Measurements from ENCODE around the gene CTNNA2. TPM values are rescaled to one million over a fixed set of nuclear protein-coding genes. Genes with fewer than 3 reads are reported as not detected.

Gene CTNNA2
- total and polyA plus RNA-seq, 9 of the 15 experiments (the other 6 are each of a cell fraction or from before 2014, with no cell fraction given): 0.03 to 0.40 (median 0.15) TPM

DNA sequence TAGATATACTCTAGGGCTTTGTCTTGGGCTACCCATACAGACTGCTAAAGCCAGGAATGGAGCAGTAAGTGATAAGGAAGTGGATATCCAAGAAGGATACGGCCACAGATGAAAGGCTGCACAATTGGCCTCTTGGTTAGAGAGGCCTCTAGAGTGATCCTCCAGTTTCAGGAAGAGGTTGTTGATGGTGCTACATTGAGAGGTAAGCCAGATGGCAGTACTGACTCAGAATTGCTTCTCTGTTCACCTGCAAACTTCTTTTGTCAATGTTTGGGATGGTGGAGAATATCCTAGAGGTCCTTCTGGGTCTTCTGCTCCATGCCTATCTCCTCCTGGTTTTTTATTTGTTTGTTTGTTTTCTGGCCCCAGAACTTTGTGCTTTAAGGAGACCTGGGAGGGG, 1018.5 kb downstream of the CTNNA2 start:
- no peaks in the 10 kb centered on the region for H3K4me1 ChIP-seq (replicated peaks in 1 of 2; ENCODE audit: control insufficient read depth in 2 of 2, insufficient read depth in 2 of 2, low read length in 2 of 2)
- H4K20me1 ChIP-seq (replicated peaks; ENCODE audit: control insufficient read depth, insufficient read depth, low read length): no peaks in the 10 kb centered on the region
- DNase-seq (ENCODE audit: extremely low read depth in 1 of 4, low spot score in 3 of 4): no peak
- no peaks in the 10 kb centered on the region for H3K9me1 ChIP-seq (ENCODE audit: control insufficient read depth, insufficient read depth, low read length)
- H3K9ac ChIP-seq (ENCODE audit: insufficient read depth in 1 of 2, low read depth in 2 of 2, low read length in 2 of 2): no peak overlapping the region
- no peaks in the 10 kb centered on the region for H3K9me3 ChIP-seq (replicated peaks; ENCODE audit: control insufficient read depth, insufficient read depth, low read depth, low read length)
- no peak overlapping the region for H3K27ac ChIP-seq (ENCODE audit: extremely low read depth, low read depth, low read length)
- intact Hi-C loops (cut with micrococcal nuclease) (no loop called here), in situ Hi-C loops (cut with MboI) (no loop called here)
- H3K4me2 ChIP-seq (ENCODE audit: insufficient read depth, low read length): no peak overlapping the region
- H3K4me3 ChIP-seq: no peak overlapping the region
- ATAC-seq: no peak
- no peaks in the 10 kb centered on the region for H3K27me3 ChIP-seq (ENCODE audit: control insufficient read depth in 2 of 2, insufficient read depth in 2 of 2, low read length in 2 of 2)
- H3K36me3 ChIP-seq (ENCODE audit: control insufficient read depth, insufficient read depth, low read length): no peaks in the 10 kb centered on the region
- CTCF ChIA-PET (ENCODE audit: low intra/inter-chr PET ratio): no interaction called here
- no peak overlapping the region for H2AFZ ChIP-seq (ENCODE audit: low read depth, low read length)
- H3K79me2 ChIP-seq (ENCODE audit: control insufficient read depth, insufficient read depth, low read length): no peaks in the 10 kb centered on the region
- no peak for FAIRE-seq
- 0% methylated on average over 1 of the region's 1 CpG for WGBS (ENCODE audit: insufficient coverage, low coverage, missing lambda C conversion rate)
- POLR2A ChIA-PET: no interaction called here
- TF ChIP-seq, protein P1, sequence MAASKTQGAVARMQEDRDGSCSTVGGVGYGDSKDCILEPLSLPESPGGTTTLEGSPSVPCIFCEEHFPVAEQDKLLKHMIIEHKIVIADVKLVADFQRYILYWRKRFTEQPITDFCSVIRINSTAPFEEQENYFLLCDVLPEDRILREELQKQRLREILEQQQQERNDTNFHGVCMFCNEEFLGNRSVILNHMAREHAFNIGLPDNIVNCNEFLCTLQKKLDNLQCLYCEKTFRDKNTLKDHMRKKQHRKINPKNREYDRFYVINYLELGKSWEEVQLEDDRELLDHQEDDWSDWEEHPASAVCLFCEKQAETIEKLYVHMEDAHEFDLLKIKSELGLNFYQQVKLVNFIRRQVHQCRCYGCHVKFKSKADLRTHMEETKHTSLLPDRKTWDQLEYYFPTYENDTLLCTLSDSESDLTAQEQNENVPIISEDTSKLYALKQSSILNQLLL (CRISPR knock-in tag; IDR thresholded peaks at IDR 0.05; ENCODE audit: borderline replicate concordance): no peak
- peak in 1 of 2 experiments; percentile 33; a peak in 1 of 4 replicates for TF ChIP-seq RAD21 (CRISPR knock-in tag; conservative IDR thresholded peaks at IDR 0.05 in 1 of 2, IDR thresholded peaks at IDR 0.05 in 1 of 2)
- TF ChIP-seq, protein P2, sequence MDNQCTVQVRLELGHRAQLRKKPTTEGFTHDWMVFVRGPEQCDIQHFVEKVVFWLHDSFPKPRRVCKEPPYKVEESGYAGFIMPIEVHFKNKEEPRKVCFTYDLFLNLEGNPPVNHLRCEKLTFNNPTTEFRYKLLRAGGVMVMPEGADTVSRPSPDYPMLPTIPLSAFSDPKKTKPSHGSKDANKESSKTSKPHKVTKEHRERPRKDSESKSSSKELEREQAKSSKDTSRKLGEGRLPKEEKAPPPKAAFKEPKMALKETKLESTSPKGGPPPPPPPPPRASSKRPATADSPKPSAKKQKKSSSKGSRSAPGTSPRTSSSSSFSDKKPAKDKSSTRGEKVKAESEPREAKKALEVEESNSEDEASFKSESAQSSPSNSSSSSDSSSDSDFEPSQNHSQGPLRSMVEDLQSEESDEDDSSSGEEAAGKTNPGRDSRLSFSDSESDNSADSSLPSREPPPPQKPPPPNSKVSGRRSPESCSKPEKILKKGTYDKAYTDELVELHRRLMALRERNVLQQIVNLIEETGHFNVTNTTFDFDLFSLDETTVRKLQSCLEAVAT (IDR thresholded peaks at IDR 0.05): no peak
- TF ChIP-seq RFX1 (IDR thresholded peaks at IDR 0.05): no peak
- no peak for TF ChIP-seq CBX2 (IDR thresholded peaks at IDR 0.05; ENCODE audit: insufficient read depth, low read length, poor library complexity, severe bottlenecking)
- TF ChIP-seq MED1 (CRISPR knock-in tag; IDR thresholded peaks at IDR 0.05; ENCODE audit: borderline replicate concordance): no peak
- no peak for TF ChIP-seq PCBP1 (IDR thresholded peaks at IDR 0.05; ENCODE audit: low read depth, low read length, poor library complexity, severe bottlenecking)
- TF ChIP-seq CBX5 (IDR thresholded peaks at IDR 0.05; ENCODE audit: borderline replicate concordance, low read depth): no peak
- BruUV-seq (replicated peaks): no TSS peak

All from K562 (cell line).